CD8-positive, alpha-beta memory T cell (primary cell): ENCODE measurements around the gene NARF. TPM values are rescaled to one million over a fixed set of nuclear protein-coding genes. Genes with fewer than 3 reads are reported as not detected.

ENCODE experiments used
- CTCF ChIA-PET: fragments of 350-600 bp; sonication (Branson Sonifier 250); formaldehyde crosslinking; loops from one replicate; lab custom pipeline; 2021; ENCODE audit warnings: antibody characterized with exemption; lab: Charles Lee
- POLR2A ChIA-PET: fragments of 350-600 bp; sonication (Branson Sonifier 250); formaldehyde crosslinking; loops from one replicate; lab custom pipeline; 2021; ENCODE audit warnings: antibody characterized with exemption; lab: Charles Lee
- DNase-seq, 5 donors: peaks; one replicate each; pipeline versions ENCODE4 v3.0.0 to v3.0.0-alpha.2; 2020 to 2022; ENCODE audit warnings: mixed read lengths in 1 of 5
- H3K27ac ChIP-seq: one replicate; pipeline ENCODE4 v1.7.0; 2013; ENCODE audit warnings: low read depth, mild to moderate bottlenecking, low read length, moderate library complexity
- H3K27me3 ChIP-seq: 2 replicates; pipeline ENCODE4 v1.7.0; 2013; ENCODE audit warnings: low read length, mild to moderate bottlenecking; ENCODE audit not compliant: insufficient read depth, poor library complexity, severe bottlenecking
- H3K36me3 ChIP-seq: 2 replicates; pipeline ENCODE4 v1.7.0; 2013; ENCODE audit warnings: mild to moderate bottlenecking, low read length, moderate library complexity; ENCODE audit not compliant: insufficient read depth
- H3K4me1 ChIP-seq: 2 replicates; pipeline ENCODE4 v1.7.0; 2013; ENCODE audit warnings: mild to moderate bottlenecking, low read length, moderate library complexity; ENCODE audit not compliant: insufficient read depth
- H3K4me3 ChIP-seq: 2 replicates; pipeline ENCODE4 v1.7.0; 2013; ENCODE audit warnings: mild to moderate bottlenecking, low read length
- H3K9me3 ChIP-seq: 2 replicates; pipeline ENCODE4 v1.7.0; 2013; ENCODE audit warnings: mild to moderate bottlenecking, low read length
- H3K27ac Mint-ChIP-seq, 8 donors: one replicate each; pipeline ENCODE4 v1.8.0; 2020 to 2021; ENCODE audit warnings: mixed read lengths in 8 of 8, mild to moderate bottlenecking in 6 of 8, inconsistent platforms in 3 of 8, moderate library complexity in 3 of 8
- H3K27me3 Mint-ChIP-seq, 2 donors: one replicate each; pipeline ENCODE4 v1.8.0; 2020 to 2021; ENCODE audit warnings: mixed read lengths in 2 of 2, mild to moderate bottlenecking in 1 of 2, moderate library complexity in 1 of 2
- H3K36me3 Mint-ChIP-seq, 3 donors: one replicate each; pipeline ENCODE4 v1.8.0; 2020 to 2021; ENCODE audit warnings: mixed read lengths in 3 of 3, inconsistent platforms in 1 of 3, mild to moderate bottlenecking in 1 of 3
- H3K4me1 Mint-ChIP-seq, 3 donors: one replicate each; pipeline ENCODE4 v1.8.0; 2020 to 2021; ENCODE audit warnings: mixed read lengths in 3 of 3, inconsistent platforms in 1 of 3, mild to moderate bottlenecking in 1 of 3
- H3K4me3 Mint-ChIP-seq, 7 donors: one replicate each; pipeline ENCODE4 v1.8.0; 2020 to 2021; ENCODE audit warnings: mixed read lengths in 7 of 7, mild to moderate bottlenecking in 6 of 7, moderate library complexity in 4 of 7, inconsistent platforms in 2 of 7
- H3K9me3 Mint-ChIP-seq, 5 donors: one replicate each; pipeline ENCODE4 v1.8.0; 2020 to 2022; ENCODE audit warnings: mixed read lengths in 5 of 5, mild to moderate bottlenecking in 3 of 5, moderate library complexity in 2 of 5, inconsistent platforms in 1 of 5
- polyA plus RNA-seq: library from polyadenylated mRNA; unstranded; fragments of 300-500 nt; fragmentation: Illumina TruSeq; gene quantifications from one replicate; pipeline ENCODE4 v1.2.3, GENCODE V29; 2021
- total RNA-seq, 2 experiments: library from RNA; stranded (reverse); gene quantifications; one replicate each; pipeline ENCODE4 v1.2.3, GENCODE V29; 2021

The NARF gene
- total and polyA plus RNA-seq, 3 experiments from 2014 or later, result 62.2 to 95.3 (median 63.0) TPM

GRCh38 chr17:82489851-82490511 lies 31.4 kb downstream of the NARF start:
- H3K36me3 Mint-ChIP-seq, result peaks cover 0 to 39% (median 7%) of the 10 kb centered on the region in 3 donors
- H3K27me3 ChIP-seq, result no peaks in the 10 kb centered on the region
- H3K4me3 ChIP-seq, result no peak overlapping the region
- H3K9me3 Mint-ChIP-seq, result no peaks in the 10 kb centered on the region
- H3K27me3 Mint-ChIP-seq, result peaks cover 0 to 8% of the 10 kb centered on the region in 2 donors
- H3K27ac Mint-ChIP-seq, result peak overlapping the region in 1 of 8 donors; percentile 61
- ChIA-PET POLR2A (no interaction called here), CTCF (no interaction called here)
- no peak overlapping the region for H3K4me3 Mint-ChIP-seq
- no peak for DNase-seq
- peaks cover 5% of the 10 kb centered on the region for H3K36me3 ChIP-seq
- H3K4me1 ChIP-seq, result peaks cover 10% of the 10 kb centered on the region
- H3K4me1 Mint-ChIP-seq, result peaks cover 28 to 39% (median 36%) of the 10 kb centered on the region in 3 donors
- no peak overlapping the region for H3K27ac ChIP-seq
- no peaks in the 10 kb centered on the region for H3K9me3 ChIP-seq

- Histone ChIP-seq H3K27ac (no peak overlapping the region), H3K4me1 (peaks cover 10% of the 10 kb centered on the region), H3K9me3 (no peaks in the 10 kb centered on the region), H3K27me3 (no peaks in the 10 kb centered on the region), H3K36me3 (peaks cover 1% of the 10 kb centered on the region), H3K4me3 (no peak overlapping the region)
- Mint-ChIP-seq H3K4me3 (no peak overlapping the region), H3K36me3 (peaks cover 0 to 32% (median 6%) of the 10 kb centered on the region in 3 donors), H3K4me1 (peaks cover 27 to 33% (median 33%) of the 10 kb centered on the region in 3 donors), H3K27ac (peak overlapping the region in 1 of 8 donors; percentile 43), H3K9me3 (no peaks in the 10 kb centered on the region), H3K27me3 (peaks cover 0 to 8% of the 10 kb centered on the region in 2 donors)
- DNase-seq, result no peak
- ChIA-PET POLR2A (no interaction called here), CTCF (no interaction called here)
Measured at GRCh38 chr17:82490512-82491195, 32.1 kb downstream of the NARF start.

GRCh38 chr17:82491196-82491530 lies 32.6 kb downstream of the NARF start:
- Mint-ChIP-seq H3K9me3 (no peaks in the 10 kb centered on the region), H3K27me3 (peaks cover 0 to 8% of the 10 kb centered on the region in 2 donors), H3K4me1 (peaks cover 22 to 33% (median 28%) of the 10 kb centered on the region in 3 donors), H3K4me3 (no peak overlapping the region), H3K27ac (peak overlapping the region in 3 of 8 donors; percentile 73 to 85 (median 81)), H3K36me3 (peaks cover 0 to 27% (median 4%) of the 10 kb centered on the region in 3 donors)
- ChIA-PET CTCF (no interaction called here), POLR2A (no interaction called here)
- no peaks in the 10 kb centered on the region for H3K27me3 ChIP-seq
- DNase-seq, result no peak
- peaks cover 11% of the 10 kb centered on the region for H3K4me1 ChIP-seq
- no peak overlapping the region for H3K27ac ChIP-seq
- H3K4me3 ChIP-seq, result no peak overlapping the region
- no peaks in the 10 kb centered on the region for H3K9me3 ChIP-seq
- no peaks in the 10 kb centered on the region for H3K36me3 ChIP-seq

- Histone ChIP-seq H3K36me3 (no peaks in the 10 kb centered on the region), H3K27me3 (no peaks in the 10 kb centered on the region), H3K4me1 (peaks cover 11% of the 10 kb centered on the region), H3K9me3 (no peaks in the 10 kb centered on the region), H3K4me3 (no peak overlapping the region), H3K27ac (no peak overlapping the region)
- H3K27me3 Mint-ChIP-seq, result peaks cover 0 to 8% of the 10 kb centered on the region in 2 donors
- POLR2A ChIA-PET, result no interaction called here
- peaks cover 18 to 33% (median 24%) of the 10 kb centered on the region in 3 donors for H3K4me1 Mint-ChIP-seq
- H3K27ac Mint-ChIP-seq, result peak overlapping the region in 5 of 8 donors; percentile 47 to 99 (median 81)
- no peaks in the 10 kb centered on the region for H3K9me3 Mint-ChIP-seq
- peak overlapping the region in 1 of 7 donors; percentile 37 for H3K4me3 Mint-ChIP-seq
- peaks cover 0 to 23% (median 1%) of the 10 kb centered on the region in 3 donors for H3K36me3 Mint-ChIP-seq
- CTCF ChIA-PET, result no interaction called here
- no peak for DNase-seq
Measured at GRCh38 chr17:82491533-82491932, 33.0 kb downstream of the NARF start.

GRCh38 chr17:82492643-82493225 lies 34.2 kb downstream of the NARF start:
- Mint-ChIP-seq H3K4me1 (peaks cover 14 to 28% (median 18%) of the 10 kb centered on the region in 3 donors), H3K9me3 (no peaks in the 10 kb centered on the region), H3K4me3 (peak overlapping the region in 1 of 7 donors; percentile 45), H3K27ac (peak overlapping the region in 2 of 8 donors; percentile 37 to 99), H3K27me3 (peaks cover 0 to 8% of the 10 kb centered on the region in 2 donors), H3K36me3 (peaks cover 0 to 18% (median 1%) of the 10 kb centered on the region in 3 donors)
- no peak overlapping the region for H3K4me3 ChIP-seq
- H3K9me3 ChIP-seq, result no peaks in the 10 kb centered on the region
- H3K27ac ChIP-seq, result no peak overlapping the region
- ChIA-PET CTCF (interaction anchor here (1.9 kb wide), 1 partner anchor 12 kb away, joined by 4 read pairs; no protein-coding TSS in a partner anchor), POLR2A (no interaction called here)
- DNase-seq, result no peak
- no peaks in the 10 kb centered on the region for H3K27me3 ChIP-seq
- no peaks in the 10 kb centered on the region for H3K36me3 ChIP-seq
- H3K4me1 ChIP-seq, result peaks cover 7% of the 10 kb centered on the region

GRCh38 chr17:82493226-82493781 lies 34.8 kb downstream of the NARF start:
- Histone ChIP-seq H3K27me3 (no peaks in the 10 kb centered on the region), H3K27ac (no peak overlapping the region), H3K9me3 (no peaks in the 10 kb centered on the region), H3K4me3 (no peak overlapping the region), H3K4me1 (peaks cover 11% of the 10 kb centered on the region), H3K36me3 (no peaks in the 10 kb centered on the region)
- POLR2A ChIA-PET, result interaction anchor here (0.7 kb wide), 1 partner anchor 144 kb away, joined by 3 read pairs; no protein-coding TSS in a partner anchor
- Mint-ChIP-seq H3K9me3 (no peaks in the 10 kb centered on the region), H3K36me3 (peaks cover 0 to 13% (median 1%) of the 10 kb centered on the region in 3 donors), H3K4me3 (no peak overlapping the region), H3K27me3 (peaks cover 0 to 8% of the 10 kb centered on the region in 2 donors), H3K27ac (peak overlapping the region in 2 of 8 donors; percentile 54 to 99), H3K4me1 (peaks cover 17 to 33% (median 22%) of the 10 kb centered on the region in 3 donors)
- CTCF ChIA-PET, result interaction anchor here (0.8 to 1.9 kb wide), 3 partner anchors 9 to 192 kb away, joined by 3 to 4 read pairs (median 3); no protein-coding TSS in a partner anchor
- no peak for DNase-seq

- H3K4me3 Mint-ChIP-seq, result peak overlapping the region; percentile 52 to 90 (median 77)
- Histone ChIP-seq H3K9me3 (no peaks in the 10 kb centered on the region), H3K36me3 (no peaks in the 10 kb centered on the region), H3K27me3 (no peaks in the 10 kb centered on the region), H3K4me3 (no peak overlapping the region), H3K27ac (peak overlapping the region; percentile 6), H3K4me1 (peaks cover 11% of the 10 kb centered on the region)
- POLR2A ChIA-PET, result no interaction called here
- peak; percentile 82 to 94 (median 84) for DNase-seq
- H3K27ac Mint-ChIP-seq, result peak overlapping the region; percentile 75 to 99 (median 90)
- H3K36me3 Mint-ChIP-seq, result peaks cover 0 to 4% (median 1%) of the 10 kb centered on the region in 3 donors
- H3K9me3 Mint-ChIP-seq, result no peaks in the 10 kb centered on the region
- H3K4me1 Mint-ChIP-seq, result peaks cover 17 to 36% (median 22%) of the 10 kb centered on the region in 3 donors
- CTCF ChIA-PET, result interaction anchor here (0.8 to 1.5 kb wide), 3 partner anchors 8 to 193 kb away, joined by 3 to 5 read pairs (median 3); partner anchors contain the start of gene FOXK2
- peaks cover 0 to 8% of the 10 kb centered on the region in 2 donors for H3K27me3 Mint-ChIP-seq
Measured at GRCh38 chr17:82494236-82495055, 35.9 kb downstream of the NARF start.
